Activated T-cell treated with anti-CD3 and anti-CD28 coated beads for 4 hours (primary cell): ENCODE results near the gene PRG2.
"Not testable (repeated sequence)": the region's sequence is repeated elsewhere in the genome, so short reads cannot be mapped to it uniquely, and the experiment has no call there.

ENCODE experiments used
- DNase-seq: peaks from one replicate; pipeline ENCODE4 v3.0.0-alpha.2; 2020

Gene PRG2

DNA sequence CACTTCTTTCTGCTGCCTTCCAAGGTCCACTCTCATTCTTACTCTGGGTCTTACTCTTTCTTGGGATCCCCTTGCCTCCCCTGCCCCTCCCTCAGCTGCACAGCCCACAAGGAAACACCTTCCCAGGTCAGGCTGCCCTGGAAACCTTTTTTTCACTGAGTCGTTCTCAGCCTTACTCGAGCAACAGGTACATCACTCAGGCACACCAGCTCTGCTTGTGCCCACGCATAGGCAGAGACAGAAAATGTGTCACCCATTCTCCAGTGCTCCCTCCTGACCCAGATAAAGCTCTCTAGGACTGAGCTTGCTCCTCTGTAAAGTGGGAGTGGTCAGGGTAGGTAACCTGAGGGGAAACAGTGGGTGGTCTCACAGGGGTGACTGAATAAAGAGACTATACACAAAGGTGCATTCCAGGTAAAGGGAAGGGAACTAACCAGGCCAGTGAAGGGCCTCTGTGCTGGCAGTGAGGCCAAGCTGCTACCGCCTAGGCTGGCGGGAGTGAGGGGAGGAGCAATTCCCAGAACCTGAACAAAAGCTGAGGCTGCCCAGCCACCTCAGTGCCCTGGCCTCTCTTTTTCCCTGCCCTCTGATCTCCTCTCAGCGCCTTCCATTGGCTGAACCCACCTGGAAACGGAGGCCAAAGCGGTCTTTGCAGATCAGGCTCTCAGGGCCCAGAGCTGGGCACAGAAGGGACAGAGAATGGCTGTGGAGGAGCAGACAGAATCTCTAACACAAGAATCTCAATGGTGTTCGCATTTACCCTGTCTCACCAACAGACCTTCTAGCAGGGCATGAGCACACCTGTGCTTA, 25.4 kb downstream of the PRG2 start:
- DNase-seq: no peak

DNA sequence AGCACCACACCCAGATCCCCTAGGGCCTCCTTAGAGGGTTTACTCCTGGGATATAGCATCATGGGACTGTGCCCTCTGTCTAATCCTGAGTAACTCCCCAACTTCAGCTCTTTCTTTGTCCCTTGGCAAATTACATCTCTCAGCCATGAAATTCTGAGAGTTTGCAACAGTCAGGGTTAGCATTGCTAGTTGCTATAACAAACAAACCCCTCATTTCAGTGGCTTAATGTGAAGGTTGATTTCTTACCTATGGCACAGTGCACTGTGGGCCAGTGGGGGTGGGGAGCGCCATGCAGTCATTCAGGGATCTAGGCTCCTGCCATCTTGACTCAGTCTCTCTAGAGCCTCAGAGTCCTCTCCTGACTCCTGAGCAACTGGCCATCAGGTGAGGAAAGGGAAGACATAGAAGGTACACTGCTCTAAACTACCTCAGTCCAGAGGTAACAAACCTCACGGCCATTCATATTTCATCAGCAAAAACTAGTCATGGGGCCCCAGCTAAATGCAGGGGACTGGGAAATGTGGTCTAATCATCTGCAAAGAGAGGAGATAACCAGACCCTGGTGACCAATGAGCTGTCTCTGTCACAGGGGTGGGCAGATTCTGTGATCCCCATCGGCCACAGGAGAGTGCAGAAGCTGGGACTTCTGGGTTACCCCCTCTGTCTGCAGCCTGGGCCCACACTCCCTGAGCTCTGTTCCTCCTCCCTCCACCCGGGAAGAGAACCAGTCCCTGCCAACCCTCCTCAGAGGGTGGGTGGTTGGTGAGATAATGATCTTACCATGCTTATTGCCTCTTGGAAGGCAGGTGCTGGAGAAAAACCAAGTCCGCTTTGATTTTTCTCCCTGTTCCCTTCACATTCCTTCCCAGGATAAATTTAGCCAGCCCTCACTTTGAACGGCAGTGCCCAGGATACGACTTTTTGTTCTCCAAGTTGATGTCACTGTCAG, 27.0 kb downstream of the PRG2 start:
- DNase-seq: no peak

DNA sequence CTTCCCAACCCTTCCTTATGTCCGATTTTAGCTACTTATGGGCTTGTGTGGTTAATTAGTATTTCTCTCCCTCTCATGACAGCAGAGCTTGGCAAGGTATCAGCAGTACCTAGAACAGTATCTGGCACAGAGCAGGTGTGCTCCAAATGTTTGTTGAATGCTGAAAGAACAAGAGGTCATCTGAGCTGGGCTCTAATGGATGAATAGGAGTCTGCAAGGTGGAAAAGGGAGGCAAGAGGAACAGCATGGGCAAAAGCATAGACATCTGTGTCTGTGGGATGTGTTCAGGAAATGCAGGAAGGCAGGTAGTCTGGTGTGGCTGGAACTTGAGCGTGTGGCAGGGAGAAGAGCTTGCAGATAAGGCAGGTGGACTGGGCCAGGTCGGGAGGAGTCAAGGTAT, 28.5 kb downstream of the PRG2 start:
- DNase-seq: no peak

DNA sequence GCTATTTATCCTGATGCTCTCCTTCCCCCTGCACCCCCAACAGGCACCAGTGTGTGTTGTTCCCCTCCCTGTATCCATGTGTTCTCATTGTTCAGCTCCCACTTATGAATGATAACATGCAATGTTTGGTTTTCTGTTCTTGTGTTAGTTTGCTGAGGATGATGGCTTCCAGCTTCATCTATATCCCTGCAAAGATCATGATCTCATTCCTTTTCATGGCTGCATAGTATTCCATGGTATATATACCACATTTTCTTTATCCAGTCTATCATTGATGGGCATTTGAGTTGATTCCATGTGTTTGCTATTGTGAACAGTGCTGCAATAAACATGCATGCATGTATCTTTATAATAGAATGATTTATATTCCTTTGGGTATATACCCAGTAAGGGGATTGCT, 29.0 kb downstream of the PRG2 start:
- not testable (repeated sequence) for DNase-seq

DNA sequence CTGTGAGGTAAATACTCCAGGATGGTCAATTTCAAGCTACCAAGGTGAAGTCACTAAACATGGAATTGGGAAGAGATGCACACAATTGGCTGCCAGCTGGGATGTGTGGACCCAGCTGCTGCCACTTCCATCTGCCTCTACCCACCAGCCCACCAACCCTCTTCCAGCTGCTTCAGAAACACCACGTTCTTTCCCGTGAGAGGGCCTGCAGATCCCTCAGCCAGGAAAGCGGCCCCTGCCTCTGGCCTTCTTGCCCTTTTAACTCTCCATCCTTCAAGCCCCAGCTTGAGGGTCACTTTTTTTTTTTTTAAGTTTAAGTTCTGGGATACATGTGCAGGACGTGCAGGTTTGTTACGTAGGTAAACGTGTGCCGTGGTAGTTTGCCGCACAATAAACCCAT, 29.5 kb downstream of the PRG2 start:
- no peak for DNase-seq

DNA sequence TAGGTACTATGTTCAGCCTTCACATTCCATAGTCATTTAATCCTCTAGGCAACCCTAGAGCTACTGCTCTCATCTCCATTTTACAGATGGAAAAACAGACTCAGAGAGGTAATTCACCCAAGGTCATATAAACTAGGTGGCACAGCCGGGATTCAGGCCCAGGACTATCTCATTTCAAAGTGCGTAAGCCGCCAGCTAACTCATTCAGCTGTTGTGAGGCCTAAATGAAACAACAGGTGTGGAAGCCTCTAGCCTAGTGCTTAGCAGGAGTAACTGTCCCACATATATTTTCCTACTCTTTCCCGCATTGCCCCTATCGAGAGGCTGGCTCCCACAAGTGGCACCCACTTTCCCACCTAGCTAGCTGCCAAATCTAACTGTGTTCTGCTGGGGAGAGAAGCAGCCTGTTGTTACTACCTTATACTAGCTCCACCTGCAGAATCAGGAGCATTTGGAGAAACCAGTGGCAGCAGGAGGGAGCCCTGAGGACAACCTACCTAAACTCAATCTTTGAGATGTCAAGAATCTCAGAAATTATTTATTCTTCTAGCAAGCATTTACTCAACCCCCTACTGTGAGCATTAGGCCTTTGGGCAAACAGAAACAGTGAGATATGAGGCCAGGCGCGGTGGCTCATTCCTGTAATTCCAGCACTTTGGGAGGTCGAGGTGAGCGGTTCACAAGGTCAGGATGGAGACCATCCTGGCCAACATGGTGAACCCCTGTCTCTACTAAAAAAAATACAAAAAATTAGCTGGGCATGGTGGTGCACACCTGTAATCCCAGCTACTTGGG, 30.4 kb downstream of the PRG2 start:
- no peak for DNase-seq

DNA sequence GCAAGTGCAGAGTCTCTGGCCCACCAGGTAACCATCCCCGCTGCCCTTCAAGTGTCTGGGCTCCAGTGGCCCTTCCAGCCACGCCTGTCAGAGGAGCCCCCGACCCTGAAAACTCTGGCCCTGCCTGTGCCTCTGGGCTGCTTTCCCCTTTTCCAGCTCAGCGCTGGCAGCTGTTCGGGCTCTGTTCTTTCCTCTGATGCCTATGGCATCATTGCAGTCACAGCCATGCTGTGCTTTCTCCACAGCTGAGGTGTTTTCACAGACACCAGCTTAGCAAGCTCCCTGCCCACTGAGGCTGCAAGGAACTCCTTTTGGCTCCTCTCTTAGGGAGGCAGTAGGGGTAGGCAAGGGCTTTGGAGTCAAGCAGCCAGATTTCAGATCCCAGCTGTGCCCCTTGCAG, 31.1 kb downstream of the PRG2 start:
- DNase-seq: no peak

DNA sequence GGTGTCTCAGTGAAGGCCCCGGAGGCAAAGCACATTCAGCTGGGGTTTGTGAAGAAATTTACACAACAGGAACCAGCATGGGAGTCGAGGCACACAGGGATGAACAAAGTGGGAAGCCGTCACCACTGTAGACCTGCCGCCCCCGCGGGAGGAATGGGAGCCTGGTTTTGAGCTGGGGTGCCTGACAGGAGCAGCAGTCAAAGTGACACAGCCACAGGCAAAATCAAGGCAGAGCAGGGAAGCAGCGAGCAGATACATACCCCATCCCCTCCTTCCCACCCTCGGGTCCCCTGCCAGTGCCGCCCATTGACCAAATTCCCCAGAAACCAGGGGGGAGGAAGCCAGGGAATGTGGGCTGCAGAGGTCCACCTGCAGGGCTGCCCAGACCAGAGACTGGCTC, 31.5 kb downstream of the PRG2 start:
- DNase-seq: no peak

DNA sequence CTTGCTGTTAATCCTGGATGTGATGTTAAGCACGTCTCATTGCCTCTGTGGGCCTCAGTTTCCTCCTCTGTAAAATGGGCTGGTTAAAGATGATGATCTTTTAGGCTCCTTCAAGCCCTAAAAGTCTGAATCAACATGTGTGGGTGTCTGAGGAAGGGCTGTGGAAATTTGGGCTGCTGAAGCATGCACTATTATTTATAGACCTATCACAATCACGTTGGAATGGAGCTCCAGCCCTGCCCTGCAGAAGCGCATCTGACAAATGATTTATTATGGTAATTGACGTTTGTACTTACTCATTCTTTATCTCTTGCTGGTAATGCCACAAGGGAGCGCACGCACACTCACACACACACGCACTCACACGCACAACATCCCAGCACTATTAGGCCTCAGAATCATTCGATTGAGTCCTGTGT, 31.9 kb downstream of the PRG2 start:
- DNase-seq: no peak

DNA sequence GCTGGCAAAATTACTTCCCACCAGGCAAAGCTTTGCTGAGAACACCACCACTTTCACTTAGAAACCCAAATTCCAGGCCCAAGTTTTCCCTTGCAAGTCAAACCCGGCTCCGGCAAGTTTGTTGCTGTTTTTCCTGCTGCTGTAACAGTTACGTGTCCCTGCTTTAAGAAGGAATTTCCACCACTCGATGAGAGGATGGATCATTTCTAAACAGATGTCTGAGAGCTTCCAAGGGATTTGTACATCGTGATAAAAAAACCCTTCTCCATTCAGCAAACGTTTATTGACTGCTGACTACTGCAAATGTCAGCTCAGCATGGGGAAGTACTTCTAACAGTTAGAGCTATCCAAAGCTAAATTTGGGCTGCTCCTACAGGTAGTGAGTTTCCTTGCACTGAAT, 32.6 kb downstream of the PRG2 start:
- DNase-seq: no peak

DNA sequence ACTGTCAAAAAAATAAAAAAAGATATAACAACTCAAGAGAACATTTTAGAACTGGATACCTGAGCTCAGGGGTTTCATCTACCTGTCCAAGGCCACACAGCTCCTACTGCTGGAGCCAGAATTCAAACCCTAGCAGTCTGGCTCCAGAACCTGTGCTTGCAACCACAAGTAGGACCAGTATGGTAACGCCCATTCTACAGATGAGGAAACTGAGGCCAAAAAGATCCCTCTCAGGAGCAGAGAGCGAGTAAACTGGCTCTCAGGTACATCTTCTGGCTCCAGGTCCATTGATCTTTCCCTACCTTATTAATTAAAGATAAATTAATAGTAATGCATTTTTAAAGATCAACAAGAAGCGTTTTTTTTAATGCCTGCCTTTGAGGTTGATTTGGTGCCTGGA, 33.1 kb downstream of the PRG2 start:
- no peak for DNase-seq

DNA sequence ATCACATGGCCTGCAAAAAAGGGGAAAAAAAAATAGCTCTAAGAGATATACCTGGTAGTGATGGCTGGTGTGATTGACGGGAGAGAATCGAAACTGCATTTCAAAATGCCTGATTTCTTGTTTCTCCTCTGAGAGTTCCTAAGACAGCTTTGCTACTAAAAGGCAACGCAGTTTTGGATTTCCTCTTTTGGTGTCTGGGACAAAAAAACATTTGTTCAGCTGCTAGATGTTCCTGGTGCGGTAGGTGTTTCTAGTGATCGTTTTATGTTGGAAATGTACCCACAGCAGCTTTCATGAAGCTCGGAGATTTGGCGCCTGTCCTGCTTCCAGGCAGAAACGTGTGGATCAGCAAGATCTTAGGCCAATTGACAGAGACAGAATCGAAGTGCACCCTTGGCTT, 34.2 kb downstream of the PRG2 start:
- DNase-seq: no peak

DNA sequence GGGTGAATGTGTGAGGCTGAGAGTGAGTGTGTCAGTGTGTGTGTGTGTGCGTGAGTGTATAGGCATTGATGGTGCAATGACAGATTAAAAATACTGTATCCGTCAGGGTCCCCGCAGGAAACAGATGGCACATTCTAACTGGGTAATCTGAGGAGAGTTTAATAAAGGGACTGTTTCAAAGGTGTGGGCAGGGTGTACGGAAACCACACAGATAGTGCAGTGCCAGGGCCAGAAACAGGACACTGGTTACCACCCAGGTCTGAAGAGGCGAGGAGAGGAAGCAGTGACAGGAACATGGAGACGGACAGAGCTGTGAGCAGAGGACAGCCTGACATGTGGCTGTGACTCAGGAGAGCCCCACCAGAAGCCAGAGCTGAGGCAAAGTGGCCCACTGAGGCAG, 35.8 kb downstream of the PRG2 start:
- no peak for DNase-seq

DNA sequence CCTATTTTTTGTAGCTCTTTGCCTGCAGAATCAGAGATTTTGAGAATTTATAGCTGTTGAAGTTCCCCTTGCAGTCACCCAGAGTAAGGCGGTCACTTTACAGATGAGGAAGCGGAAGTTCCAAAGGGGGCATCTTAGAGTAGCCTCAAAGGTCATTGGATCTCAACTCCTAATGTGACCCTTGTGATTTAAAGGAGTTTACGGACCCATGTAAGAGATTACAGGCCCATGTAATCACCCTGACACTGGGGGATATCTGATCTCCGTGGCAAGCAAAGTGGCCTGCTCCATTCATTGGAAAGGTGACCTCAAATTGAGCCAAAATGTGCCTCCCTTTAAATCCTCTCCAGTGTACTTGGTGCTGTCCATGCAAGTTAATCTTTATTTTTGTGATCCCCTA, 36.6 kb downstream of the PRG2 start:
- DNase-seq: no peak

DNA sequence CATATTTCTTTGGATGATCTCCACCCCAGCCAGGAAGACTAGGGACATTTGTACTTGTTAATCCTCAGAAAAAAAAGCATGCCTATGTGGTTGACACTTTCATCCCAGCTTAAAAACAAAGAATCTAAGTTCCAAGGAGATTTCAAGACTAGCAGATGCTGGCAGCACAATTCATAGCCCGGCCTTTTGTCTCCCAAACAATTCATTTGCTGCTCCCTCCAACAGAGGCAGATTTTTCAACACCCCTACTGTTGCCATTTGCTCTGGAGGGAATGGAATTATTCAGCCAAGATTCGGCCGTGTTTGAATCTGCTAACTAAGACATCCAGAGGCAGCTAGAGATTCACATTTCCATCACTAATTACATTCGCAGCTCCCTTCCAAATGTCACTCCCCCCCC, 37.0 kb downstream of the PRG2 start:
- DNase-seq: no peak

DNA sequence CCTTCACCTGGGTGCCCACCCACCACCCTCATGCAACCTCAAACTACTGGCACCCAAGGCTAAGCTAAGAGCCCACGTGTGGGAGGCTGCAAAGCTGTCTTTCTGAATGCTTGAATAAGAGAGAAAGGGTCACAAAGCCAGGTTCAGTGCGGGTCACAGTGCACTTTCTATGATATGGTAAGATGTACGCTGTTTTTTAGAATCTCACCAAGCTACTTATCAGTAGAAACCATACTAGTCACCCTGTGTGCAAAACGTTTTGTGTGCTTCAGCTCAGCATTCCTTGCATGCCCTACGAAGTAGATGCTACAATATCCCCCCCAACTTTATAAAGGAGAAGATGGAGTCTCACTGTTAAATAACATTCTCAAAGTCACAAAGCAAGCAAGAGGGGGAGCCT, 37.4 kb downstream of the PRG2 start:
- DNase-seq: no peak

DNA sequence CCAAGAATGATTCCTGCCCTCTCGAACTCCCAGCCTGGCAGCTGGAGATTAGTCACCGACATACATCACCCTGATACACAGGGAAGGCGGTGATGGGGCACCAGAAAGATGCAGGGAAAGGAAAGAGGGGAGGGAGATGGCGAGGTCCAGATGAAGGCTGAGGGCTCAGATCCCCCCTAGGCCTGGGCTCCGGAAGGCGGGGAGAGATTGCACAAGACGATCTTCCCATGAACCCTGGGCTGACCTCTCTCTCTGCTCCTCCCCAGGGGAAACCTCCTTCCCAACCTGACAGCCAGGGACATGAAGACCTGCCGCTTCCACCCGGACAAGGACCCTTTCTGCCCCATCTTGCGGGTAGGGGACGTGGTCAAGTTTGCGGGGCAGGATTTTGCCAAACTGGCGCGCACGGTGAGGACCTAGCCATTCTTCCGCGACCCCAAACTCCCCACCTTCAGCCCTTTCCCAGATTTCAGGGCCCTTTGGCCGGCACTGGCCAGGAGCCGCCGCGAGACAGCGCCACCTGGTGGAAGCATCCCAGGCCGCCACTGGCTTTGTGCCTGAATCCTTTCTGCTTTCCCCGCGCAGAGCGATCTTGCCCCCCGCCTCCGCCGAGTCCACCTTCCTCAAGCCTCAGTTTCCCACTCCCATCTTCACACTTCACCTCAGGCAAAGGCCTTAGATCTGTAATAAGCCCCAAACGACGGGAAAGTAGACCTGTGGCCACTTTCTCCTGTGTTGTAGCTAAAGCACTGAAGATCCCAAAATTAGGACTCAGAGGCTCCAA, 40.8 kb downstream of the PRG2 start:
- DNase-seq: peak; percentile 47

DNA sequence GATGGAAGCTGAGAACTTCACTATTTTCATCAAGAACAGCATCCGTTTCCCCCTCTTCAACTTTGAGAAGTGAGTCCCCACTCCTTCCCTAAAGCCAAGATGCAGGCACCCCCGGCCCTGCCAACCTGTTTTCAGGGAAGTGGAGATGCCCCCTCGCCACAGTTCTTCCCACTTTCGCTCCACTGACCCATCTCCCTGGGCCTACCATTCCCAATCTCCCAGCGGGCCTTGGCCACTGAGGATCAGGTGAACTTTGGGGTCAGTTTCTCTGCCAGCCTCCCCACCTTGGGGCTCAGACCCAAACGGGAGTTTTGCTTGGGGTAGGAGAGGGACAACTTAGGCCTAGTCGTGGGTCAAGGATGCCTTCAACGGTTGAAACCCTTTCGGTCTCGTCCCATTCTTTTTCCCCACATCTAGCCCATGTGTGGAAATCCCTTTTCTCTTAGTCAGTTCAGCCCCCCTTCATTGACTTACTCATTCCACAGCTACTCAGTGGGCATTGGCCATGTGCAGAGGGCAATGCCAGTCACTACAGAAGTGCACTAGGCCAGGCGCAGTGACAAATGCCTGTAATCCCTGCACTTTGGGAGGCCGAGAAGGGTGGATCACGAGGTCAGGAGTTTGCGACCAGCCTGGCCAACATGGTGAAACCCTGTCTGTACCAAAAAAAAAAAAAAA, 41.7 kb downstream of the PRG2 start:
- no peak for DNase-seq

DNA sequence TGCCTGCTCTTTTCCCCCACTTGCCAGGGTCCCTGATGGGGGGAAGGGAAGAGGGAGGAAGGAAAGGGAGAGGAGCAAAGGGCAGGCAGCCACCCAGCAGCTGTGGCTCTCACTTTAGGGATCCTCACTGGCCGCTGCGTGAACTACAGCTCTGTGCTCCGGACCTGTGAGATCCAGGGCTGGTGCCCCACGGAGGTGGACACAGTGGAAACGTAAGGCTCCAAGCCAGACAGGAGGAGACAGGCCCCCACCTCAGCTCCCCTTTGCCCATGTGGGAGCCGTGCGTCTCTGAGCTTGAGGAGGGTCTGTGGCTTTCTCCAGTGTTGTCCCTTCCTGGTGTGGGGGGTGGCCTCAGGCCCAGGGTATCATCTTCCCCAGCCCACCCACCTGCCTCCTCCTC, 42.4 kb downstream of the PRG2 start:
- no peak for DNase-seq

DNA sequence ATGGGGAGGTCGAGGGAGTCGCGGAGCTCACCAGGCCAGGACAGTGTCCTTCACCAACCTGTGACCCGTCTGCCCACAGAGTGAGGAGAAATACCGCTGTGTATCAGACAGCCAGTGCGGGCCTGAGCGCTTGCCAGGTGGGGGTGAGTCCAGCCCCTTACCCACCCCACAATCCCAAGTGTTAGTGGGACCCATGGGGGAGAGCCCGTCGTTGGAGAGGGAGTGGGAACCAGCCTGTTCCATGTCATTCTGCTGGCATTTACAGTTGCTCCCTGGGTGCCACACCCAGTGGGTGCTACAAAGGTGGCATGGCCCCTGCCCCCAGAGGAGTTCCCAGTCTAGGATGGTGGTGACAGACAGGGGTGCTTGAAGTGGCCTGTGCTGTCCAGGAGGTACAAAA, 43.1 kb downstream of the PRG2 start:
- no peak for DNase-seq

DNA sequence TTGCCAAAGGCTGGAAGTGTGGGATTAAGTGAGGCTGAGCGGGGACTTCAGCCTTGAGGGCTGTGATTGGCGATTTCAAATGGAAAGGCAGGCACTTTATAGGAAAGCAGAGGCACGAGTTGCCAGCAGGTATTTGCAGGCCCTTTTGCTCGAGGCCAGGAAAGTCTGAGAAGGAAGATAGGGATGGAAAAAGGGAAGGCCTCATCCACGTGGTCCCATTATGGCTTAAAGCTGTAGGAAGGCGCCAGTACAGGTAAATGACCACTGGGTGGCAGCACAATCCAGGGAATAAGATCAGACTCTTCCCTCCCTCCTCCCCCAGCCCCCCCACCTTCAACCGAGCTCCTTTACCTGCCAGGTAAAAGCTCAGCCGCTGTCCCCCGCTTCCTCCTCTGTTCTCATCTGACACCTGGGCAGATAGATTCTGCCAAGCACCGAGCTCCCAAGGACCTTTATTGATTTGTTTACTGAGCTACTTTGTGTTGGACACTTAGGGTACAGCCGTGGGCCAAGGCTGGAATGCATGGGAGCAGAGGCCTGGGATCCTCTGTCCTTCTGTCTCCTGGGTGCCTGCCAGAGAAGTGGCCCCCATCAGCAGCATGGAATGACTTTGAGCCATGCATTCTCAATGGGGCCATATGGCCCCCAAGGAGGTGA, 44.8 kb downstream of the PRG2 start:
- peak; percentile 69 for DNase-seq
